CD1c-positive myeloid dendritic cell (primary cell): ENCODE measurements around the gene COL11A2.

Experiments used
- DNase-seq: peaks from one replicate; pipeline ENCODE4 v3.0.0-alpha.2; 2016; ENCODE audit errors: extremely low spot score

The COL11A2 gene

DNA sequence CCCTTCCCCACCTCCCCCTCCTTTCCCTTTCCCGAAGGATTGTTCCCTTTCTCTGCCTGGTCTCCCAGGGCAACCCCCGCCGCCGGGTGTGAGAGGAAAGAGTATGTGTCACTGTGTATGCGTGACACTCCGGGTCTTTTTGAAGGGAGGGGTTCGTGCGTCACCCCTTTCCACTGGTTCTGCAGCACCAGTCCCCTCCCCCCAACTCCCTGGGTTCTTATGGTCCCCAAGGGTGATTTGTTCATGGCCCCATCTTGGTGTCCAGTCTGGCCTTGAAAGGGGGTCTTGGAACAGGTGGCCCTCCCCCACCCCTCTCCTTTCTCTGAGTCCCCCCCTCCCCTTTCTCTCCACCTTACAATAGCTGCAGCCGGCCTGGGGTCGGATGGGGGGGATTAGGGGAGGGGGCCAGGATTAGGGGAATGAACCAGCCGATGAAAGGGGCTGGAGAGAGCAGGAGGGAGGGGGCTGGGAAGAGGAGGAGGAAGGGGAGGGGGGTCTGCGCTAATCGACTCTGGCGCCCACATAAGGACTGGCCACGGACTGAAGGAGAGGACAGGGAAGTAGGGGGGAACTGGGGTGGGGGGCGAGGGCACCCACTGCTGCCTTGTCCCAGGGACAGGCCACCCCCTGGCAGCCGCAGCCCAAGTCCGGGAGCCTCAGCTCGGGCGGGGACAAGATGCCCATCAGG, 14.7 kb upstream of the COL11A2 start:
- DNase-seq = no peak

DNA sequence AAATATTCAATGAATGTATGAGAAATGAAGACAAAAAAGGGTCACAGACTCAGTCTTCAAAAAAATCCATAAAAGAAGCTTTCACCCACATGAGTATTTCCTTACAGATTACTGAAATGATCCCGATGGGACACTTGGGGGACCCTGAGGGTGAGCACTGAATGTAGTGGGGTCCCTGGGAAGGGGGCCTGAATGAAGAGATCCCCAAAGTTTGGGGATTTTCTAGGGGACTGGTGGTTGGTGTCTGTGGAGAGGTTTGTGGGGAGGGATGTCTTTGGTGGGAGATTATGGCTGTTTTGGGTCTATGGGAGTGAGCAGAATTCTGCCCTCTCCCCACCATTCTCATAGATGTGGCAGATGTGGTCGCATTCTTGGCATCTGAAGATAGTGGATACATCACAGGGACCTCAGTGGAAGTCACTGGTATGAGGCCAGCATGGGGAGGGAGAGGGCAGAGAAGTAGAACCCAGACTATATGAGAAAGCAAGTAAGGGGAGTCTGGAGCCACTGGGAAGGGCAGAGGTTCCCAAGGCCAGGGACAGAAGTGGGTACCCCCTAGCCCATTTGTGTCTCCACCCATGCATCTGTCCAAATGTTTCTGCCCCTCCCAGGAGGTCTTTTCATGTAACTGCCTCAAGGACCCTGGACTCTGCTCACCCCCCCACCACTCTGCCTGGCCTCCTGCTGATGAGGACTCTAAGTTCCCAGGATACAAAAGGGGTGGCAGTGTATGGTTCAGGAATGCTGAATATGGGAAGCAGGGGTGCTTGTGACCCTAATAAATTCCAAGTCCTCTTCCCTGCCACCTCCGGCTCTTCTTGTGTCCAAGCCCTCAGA, 14.0 kb upstream of the COL11A2 start:
- no peak for DNase-seq

DNA sequence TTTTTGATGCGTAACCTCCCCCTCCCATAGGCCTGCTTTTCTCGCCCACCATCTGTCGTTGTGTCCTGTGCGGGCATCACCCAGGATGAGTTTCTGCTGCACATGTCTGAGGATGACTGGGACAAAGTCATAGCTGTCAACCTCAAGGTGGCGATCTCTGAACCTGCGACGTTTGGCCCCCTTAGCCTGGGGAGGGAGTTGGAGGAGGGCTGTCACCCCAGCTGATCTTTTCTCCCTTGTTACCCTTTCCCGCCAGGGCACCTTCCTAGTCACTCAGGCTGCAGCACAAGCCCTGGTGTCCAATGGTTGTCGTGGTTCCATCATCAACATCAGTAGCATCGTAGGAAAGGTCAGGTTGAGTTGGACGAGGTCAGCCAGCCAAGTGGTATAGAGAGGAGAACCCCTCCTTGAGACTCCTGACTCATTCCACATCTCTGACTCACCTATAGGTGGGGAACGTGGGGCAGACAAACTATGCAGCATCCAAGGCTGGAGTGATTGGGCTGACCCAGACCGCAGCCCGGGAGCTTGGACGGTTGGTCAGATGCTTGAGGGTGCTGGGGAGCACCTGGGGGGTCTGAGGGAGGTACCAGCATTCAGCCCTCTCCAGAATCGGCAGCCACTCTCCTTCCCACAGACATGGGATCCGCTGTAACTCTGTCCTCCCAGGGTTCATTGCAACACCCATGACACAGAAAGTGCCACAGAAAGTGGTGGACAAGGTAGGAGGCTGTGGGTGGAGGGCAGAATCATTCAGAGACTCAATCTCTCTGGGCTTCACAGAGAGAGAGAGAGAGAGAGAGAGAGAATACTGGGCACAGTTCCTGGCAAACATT, 13.1 kb upstream of the COL11A2 start:
- peak; percentile 43 for DNase-seq

DNA sequence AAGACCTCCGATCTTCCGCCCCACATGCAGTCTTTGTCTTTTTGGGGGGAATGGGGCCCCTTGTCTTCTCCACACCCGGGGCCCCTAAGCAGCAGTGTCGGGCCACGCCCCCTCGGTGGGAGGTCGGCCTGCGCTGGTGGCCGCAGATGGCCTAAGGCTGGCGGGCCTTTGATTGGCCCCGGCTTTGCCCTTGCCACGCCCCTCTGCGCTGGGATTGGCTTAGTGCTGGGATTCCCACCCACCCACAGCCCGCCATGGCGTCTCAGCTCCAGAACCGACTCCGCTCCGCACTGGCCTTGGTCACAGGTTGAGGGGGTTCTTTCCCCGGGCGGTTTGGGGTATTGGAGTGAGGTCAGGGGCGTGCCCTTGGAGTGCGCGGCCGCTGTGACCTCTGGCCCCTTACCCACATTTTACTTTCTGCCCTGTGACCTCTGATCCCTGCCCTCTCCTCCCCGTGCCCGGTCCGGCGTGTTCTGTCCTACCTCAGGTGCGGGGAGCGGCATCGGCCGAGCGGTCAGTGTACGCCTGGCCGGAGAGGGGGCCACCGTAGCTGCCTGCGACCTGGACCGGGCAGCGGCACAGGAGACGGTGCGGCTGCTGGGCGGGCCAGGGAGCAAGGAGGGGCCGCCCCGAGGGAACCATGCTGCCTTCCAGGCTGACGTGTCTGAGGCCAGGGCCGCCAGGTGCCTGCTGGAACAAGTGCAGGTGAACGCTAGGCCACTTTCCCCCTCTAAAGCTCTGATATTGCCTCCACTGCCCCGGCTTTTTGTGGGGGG, 12.3 kb upstream of the COL11A2 start, which contains the start of gene HSD17B8:
Gene HSD17B8, plus strand, starts transcription at position 241 of the 776 bp plus-strand sequence. Its CDS starts 14 bp downstream, at position 255.
- peak; percentile 93 for DNase-seq

DNA sequence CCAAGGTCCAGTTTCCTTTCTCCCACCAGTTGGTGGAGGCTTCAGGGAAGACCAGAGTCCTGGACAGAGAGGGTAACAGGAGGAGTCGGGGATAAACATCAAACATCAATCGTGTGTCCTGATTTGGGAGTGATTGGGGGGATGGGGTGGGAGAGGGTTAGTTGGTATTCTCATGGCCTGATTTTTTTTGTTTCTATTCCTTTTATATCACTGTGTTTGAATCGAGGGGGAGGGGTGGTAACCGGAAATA, 11.8 kb upstream of the COL11A2 start:
- no peak for DNase-seq

DNA sequence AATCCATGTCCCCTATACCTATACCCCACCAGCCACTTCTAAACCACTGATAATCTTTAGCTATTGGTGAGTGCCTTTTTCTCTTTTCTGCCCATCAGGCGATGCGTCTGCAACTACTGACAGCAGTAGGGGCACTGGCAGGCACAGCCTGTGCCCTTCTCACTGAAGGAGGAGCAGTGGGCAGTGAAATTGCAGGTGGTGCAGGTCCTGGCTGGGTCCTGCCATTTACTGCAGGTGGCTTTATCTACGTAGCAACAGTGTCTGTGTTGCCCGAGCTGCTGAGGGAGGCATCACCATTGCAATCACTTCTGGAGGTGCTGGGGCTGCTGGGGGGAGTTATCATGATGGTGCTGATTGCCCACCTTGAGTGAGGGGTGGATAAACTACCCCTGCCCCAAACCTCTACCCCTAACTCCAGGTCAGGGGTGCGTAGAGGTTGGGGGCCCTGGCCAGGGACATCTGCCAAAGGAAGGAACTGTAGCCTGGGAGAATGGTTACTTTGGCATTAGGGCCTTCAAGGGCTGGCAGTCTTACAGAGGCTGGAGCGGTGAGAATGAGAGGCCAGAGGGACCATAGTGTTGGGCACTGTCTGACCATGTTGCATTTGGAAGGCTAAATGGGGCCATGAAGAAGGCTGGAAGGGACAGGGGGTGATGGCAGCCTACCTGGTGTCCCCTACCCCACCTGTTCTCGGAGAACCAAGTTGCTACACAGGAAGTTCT, 11.3 kb upstream of the COL11A2 start:
- no peak for DNase-seq

DNA sequence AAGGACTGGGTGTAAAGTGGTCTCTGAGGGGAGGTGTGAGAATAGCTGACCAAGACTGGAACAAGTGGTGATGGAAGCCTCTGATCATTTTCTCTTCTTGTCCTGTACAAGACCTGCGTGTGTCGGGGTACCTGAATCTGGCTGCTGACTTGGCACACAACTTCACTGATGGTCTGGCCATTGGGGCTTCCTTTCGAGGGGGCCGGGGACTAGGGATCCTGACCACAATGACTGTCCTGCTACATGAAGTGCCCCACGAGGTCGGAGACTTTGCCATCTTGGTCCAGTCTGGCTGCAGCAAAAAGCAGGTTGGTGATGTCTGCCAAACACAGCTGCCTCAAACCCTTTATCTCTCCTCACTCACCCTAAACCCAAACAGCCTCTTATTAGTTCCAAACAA, 10.5 kb upstream of the COL11A2 start:
- DNase-seq = no peak

DNA sequence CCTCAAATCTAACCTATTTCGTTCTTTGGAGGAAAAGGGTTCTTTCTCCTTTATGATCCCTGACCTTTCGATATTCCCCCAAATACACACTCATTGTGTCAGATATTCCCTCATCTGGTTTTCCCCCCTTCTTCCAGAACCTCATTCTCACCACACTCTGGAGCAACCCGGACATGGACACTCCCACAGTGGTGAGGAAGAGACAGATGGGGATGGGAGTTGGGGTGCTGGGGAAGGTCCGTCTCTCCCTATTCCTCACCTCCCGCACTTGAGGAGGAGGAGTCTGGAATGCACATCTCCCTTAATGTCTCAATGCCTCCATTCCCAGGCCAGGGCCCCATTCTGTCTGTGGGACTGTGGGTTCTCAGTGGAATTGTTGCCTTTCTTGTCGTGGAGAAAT, 9.7 kb upstream of the COL11A2 start:
- no peak for DNase-seq

DNA sequence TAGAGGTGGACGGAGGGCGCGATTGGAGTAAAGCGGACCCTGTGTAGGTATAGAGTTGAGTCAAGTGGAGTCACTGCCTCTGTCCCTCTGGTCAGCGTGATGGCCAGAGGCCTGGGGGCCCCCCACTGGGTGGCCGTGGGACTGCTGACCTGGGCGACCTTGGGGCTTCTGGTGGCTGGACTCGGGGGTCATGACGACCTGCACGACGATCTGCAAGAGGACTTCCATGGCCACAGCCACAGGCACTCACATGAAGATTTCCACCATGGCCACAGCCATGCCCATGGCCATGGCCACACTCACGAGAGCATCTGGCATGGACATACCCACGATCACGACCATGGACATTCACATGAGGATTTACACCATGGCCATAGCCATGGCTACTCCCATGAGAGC, 8.9 kb upstream of the COL11A2 start:
- no peak for DNase-seq

DNA sequence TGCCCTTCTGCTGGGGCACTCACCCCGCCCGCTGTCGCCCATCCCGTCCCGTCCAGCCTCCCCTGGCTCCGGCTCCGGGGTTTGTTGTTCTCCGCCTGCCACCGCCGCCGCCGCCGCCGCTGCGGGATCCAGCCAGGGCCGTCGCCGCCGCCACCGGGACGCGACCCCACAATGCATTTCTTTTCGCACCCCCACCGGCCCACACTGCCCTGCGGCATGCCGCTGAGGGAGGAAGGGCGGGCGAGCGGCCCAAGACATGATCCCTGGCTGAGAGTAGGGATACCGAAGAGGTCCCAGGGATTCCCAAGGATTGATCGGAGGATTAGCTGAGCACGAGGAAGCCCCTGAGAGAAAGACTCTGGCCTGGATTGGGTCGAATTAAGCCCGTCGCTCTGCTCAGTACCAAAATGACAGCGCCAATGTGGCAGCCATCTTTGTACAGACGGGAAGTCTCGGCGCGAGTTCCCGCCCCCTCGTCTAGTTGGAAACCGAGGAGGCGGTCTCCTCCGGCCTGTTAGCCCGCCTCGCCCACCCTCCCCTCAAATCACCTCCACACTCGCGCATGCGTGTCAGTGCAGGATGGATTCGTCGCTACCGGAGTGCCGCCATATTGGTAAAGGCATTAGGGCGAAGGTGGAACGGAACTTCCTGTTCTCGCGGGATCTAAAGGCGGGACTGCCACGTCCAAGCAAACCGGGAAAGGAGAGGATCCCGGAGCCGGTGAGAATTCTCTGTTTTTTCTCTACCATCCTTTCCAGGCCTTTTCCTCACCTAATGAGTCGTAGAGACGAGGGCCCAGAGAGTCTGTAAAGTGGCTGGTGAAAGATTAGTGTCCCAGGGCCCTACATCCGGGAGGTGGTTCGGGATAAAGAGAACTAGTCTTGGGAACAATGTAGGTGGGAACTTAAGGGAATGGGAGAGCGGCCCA, 8.2 kb upstream of the COL11A2 start, which contains the start of the genes RXRB and SLC39A7:
Gene RXRB, minus strand, starts transcription at position 447 of the 928 bp plus-strand sequence. Its CDS starts 189 bp downstream, at position 258.
Gene SLC39A7, plus strand, starts transcription at position 649 of the 928 bp plus-strand sequence. CDS start 379 bp downstream, outside the sequence.
- peak; percentile 100 for DNase-seq

DNA sequence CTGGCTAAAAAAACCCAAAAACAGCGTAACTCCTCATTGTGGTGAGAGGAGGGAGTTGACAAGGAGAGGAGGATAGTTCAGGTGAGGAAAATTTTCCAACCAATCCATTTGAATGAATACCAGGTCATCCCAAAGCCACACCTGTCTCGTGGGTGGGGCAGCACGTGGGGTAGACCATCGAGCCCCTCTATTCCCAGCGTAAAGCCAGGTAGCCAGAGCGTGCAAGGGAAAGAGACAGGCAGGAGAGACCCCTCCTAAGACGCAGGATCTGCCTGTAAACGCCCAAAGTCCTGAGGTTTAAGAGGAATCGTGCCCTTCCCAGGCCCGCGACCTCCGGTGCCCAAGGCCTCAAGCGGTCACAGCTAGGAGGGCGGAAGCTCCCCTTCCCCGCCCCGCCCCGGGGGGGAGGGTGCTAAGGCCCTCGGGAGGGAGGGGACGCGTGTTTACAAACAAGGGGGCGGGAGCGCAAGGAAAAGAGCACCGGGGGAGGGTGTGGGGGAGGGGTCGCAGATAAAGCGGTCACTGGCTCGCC, 7.5 kb upstream of the COL11A2 start:
- DNase-seq = peak; percentile 87

DNA sequence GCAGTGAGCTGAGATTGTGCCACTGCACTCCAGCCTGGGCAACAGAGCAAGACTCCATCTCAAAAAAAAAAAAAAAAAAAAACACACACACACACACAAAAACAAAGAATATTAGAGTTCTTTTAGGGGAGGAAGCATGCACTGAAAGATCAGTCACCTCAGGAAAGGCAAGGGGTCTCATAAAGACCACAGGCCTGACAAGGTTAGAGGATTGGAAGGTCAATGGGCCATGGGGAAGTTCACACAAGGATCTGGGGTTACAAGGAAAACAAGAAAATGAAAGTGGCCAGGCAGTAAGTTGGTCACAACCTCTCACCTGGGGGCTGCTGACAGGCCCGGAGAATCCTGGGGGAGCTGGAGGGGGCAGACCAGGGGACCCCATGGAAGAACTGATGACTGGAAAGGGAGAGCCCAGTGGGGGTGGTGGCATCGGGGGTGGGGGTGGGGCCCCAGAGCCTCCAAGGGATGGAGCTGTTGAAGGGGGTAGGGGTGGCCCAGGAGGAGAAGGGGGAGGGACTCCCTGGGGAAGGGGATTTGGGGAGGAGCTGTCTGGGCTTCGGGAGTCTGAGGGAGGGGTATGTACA, 6.7 kb upstream of the COL11A2 start:
- DNase-seq = no peak

DNA sequence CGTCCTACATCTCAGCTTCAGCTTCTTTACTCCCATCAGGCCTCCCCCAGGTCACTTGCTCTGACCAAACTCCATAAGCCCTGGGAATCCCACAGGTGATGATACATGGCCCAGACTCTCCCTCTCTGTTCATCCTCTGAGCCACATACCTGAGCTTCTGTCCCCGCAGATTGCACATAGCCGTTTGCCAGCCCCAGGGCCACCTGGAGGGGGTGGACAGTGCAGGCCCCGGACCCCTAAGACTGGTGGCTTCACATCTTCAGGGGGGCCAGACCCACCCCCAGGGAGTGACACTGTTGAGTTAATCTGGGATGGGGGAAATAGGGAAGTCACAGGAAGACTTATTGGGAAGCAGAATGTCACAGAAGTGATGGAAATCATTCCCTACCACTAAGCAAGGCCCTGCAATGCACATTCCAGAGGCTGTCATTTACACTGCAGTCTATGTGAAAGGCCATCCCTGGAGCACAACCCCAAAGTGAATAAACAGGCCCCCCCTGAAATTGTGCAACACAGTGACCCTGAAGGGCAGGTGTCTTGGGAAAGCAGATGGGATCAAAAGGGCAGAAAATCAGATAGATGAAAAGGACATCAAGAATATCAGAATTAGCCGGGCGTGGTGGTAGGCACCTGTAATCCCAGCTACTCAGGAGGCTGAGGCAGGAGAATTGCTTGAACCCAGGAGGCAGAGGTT, 6.0 kb upstream of the COL11A2 start:
- DNase-seq = no peak

DNA sequence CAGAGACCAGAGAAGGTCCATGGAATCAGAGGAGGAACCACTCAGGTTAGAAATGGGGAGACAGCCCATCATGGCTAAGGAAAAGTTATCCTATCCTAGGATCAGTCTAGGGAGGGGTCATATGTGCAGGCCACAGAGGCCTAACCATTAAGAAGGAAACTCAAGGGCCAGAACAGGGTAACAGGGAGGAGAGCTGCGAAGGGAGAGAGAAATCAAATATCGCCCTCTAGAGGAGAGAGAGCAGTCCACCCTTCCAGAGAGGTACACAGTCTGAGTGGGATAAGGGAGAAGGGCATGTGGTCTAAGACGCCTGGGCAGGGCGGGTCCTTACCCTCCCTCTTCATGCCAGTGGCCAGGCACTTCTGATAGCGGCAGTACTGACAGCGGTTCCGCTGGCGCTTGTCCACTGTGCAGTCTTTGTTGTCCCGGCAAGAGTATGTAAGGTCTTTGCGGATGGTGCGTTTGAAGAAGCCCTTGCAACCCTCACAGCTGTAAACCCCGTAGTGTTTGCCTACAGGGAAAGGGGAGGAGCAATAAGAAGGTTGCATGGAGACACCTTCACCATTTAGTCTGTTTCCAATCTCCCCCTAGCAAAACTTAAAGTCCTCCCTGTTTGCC, 5.3 kb upstream of the COL11A2 start:
- peak; percentile 67 for DNase-seq

DNA sequence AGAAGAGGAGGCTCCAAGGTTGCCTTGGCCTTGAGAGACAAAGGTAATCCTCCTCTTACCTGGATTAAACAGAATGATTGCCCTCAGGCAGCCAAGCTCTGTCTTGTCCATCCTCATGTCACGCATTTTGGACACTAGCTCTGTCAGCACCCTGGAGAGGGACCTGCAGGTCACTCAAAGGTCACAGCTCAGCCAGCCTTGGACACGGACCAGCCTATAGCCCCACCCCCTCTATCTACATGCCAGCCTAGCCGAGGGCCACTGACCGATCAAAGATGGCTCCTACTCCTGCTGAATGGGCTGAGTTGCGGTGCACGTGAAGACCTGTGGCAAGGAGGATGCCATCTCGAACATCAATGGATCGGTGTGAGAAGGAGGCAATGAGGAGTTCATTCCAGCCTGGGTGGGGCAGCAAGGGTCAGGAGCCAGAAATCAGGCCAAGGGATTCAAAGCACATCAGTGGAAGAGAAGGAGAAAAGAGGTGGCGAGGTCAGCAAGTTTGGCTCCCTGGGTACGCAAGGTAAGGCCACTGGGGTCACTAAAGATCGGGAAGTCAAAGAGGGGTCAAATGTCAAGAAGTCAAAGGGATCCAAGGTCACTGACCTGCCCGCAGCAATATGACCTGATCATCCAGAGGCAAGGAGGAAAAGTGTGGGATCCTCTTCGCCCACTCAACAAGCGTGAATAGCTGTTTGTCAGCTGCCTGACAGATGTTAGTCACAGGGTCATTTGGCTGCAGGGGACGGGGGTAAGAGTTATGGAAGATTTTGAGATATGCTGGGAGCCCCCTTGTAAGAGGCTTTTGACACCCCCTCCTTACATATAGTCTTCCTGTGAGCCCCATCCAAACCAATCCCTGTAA, 3.3 kb upstream of the COL11A2 start:
- no peak for DNase-seq

DNA sequence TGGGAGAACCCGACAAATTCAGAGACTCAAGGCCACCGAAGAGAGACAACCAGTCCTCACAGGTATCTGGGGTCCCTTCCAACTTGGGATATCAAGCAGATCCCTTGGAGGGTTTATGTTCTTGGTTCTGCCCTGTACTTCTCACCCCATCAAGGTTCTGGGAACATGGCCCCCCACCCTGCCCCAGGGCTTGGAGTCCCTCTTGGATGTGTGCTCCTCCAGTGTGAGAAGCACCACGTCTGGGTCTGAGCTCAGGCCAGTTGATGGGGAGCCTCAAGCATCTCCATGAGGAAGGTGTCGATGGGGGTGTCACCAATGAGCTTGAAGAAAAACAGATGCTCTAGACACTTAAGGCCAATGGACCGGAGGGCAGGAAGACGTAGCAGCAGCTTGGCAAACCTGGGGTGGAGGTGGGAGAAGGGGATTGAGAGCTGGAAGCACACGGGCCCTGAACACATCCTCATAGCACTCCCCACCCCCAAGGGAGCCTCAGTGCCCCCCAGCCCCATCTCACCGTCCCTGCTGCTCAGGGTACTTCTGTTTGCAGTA, 2.2 kb upstream of the COL11A2 start:
- DNase-seq = no peak

DNA sequence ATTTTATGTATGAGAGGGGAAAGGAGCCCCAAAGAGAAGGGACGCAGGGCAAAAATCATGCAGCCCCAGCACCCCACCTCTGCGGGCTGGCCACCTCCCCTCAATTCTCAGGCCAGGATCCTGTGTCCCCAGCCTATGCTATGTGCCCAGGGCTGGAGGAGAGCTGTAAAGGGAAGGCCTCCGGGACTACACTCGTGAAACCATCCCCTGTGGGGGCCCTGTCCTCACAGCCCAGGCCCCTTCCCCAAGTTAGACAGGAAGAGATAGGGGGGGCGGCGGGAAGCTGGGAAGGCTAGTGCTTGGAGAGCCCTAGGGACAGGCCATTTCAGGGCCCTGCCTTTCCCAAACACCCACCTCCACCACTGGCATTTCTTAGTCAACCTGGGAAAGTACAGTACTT, 1.4 kb upstream of the COL11A2 start:
- no peak for DNase-seq
